SH-SY5Y (cell line): ENCODE data around the gene COL25A1.

Source experiments
- GATA2 ChIP-seq: IDR thresholded peaks from 2 replicates; pipeline ENCODE4 v1.6.1; 2011; ENCODE audit warnings: mild to moderate bottlenecking, low read depth, low read length
- GATA3 ChIP-seq: IDR thresholded peaks from 2 replicates; pipeline ENCODE4 v1.6.1; 2011; ENCODE audit warnings: low read depth, mild to moderate bottlenecking, low read length, moderate library complexity

The COL25A1 gene

GRCh38 chr4:108829966-108830492 lies 472.4 kb downstream of the COL25A1 start:
- TF ChIP-seq GATA3 (no peak), GATA2 (no peak)

GRCh38 chr4:108828620-108829019 lies 473.8 kb downstream of the COL25A1 start:
- TF ChIP-seq GATA3, result no peak
- no peak for TF ChIP-seq GATA2

GRCh38 chr4:108825737-108826136 lies 476.7 kb downstream of the COL25A1 start:
- TF ChIP-seq GATA2, result no peak

- no peak for TF ChIP-seq GATA2
Measured at GRCh38 chr4:108821351-108821930, 481.0 kb downstream of the COL25A1 start.

GRCh38 chr4:108820492-108821350 lies 481.7 kb downstream of the COL25A1 start:
- no peak for TF ChIP-seq GATA2
- no peak for TF ChIP-seq GATA3

GRCh38 chr4:108814326-108814725 lies 488.1 kb downstream of the COL25A1 start:
- no peak for TF ChIP-seq GATA3
- no peak for TF ChIP-seq GATA2

- TF ChIP-seq GATA2, result no peak
- TF ChIP-seq GATA3, result no peak
Measured at GRCh38 chr4:108813261-108813660, 489.2 kb downstream of the COL25A1 start.

GRCh38 chr4:108811486-108811885 lies 491.0 kb downstream of the COL25A1 start:
- no peak for TF ChIP-seq GATA3
- no peak for TF ChIP-seq GATA2

GRCh38 chr4:108810087-108810486 lies 492.4 kb downstream of the COL25A1 start:
- TF ChIP-seq GATA3 (no peak), GATA2 (no peak)

- TF ChIP-seq GATA3 (no peak), GATA2 (no peak)
Measured at GRCh38 chr4:108804648-108805273, 497.7 kb downstream of the COL25A1 start.

- TF ChIP-seq GATA2 (no peak), GATA3 (no peak)
Measured at GRCh38 chr4:108799306-108799705, 503.2 kb downstream of the COL25A1 start.

GRCh38 chr4:108796173-108796572 lies 506.3 kb downstream of the COL25A1 start:
- TF ChIP-seq GATA2 (no peak), GATA3 (no peak)

GRCh38 chr4:108795733-108796132 lies 506.7 kb downstream of the COL25A1 start:
- TF ChIP-seq GATA2, result no peak
- no peak for TF ChIP-seq GATA3

GRCh38 chr4:108794136-108794535 lies 508.3 kb downstream of the COL25A1 start:
- TF ChIP-seq GATA2 (no peak), GATA3 (no peak)

GRCh38 chr4:108793415-108793814 lies 509.0 kb downstream of the COL25A1 start:
- TF ChIP-seq GATA2, result no peak
- no peak for TF ChIP-seq GATA3

- no peak for TF ChIP-seq GATA3
- TF ChIP-seq GATA2, result no peak
Measured at GRCh38 chr4:108788731-108789130, 513.7 kb downstream of the COL25A1 start.
